GM18502 (cell line): ENCODE results near the gene HOXC10.

Experiments
- ATAC-seq: cut with Tn5 transposase; IDR thresholded peaks from one replicate; pipeline ENCODE4 v1.9.1; 2021; ENCODE audit warnings: mild to moderate bottlenecking; ENCODE audit not compliant: unreplicated experiment, poor library complexity

HOXC10 gene

DNA sequence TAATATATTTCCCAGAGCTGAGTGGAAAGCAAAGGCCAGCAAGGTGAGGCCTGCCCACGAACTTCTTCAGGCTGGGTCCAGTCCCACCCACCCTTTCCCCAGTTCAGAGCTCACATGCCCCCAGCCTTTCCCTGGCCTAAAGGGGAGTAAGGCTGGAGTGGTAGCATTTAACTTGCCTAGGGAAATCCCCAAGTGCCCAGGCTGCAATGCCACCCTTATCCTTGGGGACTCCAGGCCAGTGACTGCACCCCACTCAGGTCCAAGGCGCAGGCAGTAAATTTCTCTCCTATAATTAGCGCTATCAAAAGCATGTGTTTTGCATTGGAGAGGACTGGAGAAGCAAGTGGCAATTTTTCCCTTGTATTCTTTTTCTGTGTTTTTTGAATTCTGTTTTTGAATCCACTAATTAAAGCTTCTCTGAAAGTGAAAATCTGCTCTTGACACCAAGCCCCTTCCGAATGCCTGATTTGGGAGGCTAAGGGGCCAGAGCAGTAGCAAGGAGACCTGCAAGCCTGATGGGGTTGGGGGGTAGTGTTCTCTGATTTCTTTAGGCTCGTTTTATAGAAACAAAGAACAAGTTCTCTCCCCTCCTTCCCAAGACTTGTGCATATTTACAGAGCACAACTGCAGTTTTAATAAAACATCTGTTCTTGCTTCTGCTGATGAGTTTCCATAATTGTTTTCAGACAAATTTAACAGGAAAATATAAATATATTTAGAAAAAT is 39.8 kb downstream of the HOXC10 start:
- ATAC-seq, result no peak

DNA sequence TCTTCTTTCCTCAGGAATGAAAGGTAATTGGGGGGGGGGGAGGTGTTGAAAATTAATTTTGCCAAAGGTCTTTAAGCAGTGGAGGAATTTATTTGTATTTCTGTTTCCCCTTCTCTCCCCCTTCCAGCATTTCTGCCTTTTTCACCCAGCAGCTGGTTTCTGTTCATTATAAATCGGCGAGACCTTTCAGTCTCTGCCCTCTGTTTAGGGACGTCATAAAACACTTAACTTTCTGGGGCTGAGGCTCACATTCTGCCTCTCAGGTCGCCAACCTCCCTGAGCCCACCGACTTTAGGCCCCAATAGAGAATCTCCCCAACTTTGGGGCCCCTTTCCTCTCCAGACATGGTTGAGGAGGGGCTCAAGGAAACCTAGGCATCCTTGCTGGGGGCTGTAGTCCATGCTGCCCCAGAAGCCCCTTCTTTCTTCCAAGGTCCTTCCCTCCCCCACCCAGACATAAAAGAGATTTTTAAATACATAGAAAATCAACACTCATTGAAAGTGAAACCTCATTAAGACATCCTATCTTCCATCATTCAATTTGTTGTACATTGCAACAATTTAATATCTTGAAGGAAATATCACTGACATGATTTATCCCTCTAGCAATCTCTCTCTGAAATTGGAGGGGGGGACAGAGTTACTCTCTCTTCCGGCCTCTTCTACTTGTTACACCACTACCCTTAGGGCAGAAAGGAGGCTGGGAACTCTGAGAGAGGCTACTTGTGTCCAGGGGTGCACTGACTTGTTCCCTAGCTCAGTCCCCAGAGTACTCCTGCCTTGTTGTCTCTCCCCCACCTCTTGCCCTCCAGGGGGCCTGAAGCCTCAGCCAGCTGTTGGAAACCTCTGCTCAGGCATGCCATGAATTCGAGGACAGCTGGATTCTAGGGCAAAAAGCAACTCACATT is 40.8 kb downstream of the HOXC10 start:
- ATAC-seq, result no peak

DNA sequence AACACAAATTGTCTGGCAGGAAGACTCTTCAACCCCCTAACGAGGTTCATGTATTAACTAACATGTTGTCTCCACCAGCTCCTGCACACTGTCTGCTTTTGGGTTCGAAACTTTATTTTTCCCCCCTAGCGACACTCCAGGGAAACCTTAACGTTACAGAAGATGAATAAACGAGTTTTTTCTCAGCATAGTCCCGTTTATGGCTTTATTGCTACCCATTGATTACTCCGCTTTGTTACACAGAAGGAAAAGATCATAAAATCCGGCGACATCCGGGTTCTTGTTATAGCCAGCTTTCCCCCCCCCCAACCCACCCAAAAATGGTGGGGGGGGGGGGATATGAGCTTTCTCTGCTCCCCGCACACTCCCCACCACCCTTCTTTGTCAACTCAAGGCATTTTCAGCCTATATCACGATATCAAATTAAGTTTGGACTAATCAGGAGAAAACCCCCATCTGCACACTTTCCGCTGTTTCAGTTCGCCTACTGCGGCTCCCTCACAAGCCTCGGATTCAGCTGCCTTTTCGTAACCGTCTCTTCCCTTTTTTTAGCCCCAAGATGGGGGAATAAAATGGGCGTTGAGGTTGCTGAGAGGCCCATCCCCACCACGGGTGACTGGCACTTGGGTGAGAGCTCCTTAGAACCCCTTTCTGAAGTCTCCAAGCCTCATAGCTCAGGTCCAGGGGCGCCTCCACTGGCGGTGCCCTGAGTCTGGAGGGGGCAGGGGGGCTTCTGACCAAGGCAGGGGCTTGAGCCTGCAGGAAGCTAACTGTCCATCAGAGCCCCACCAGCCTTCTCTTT is 41.9 kb downstream of the HOXC10 start:
- no peak for ATAC-seq

DNA sequence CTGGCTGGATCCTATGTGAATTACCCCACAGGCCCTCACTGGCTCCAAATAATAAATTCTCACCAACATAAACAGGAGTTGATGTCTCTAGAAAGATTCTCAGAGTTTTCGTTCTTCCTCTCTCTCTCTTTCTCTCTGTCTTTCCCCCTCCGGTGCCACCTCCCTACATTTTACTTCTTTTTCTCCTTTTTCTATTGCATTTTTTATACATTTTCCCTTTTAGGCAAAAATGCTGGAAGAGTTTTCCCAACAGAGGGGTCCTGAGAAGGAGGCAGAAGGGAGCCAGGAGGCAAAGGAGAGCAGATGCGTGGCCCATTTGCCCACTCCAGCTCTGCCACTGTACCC is 42.5 kb downstream of the HOXC10 start:
- no peak for ATAC-seq

DNA sequence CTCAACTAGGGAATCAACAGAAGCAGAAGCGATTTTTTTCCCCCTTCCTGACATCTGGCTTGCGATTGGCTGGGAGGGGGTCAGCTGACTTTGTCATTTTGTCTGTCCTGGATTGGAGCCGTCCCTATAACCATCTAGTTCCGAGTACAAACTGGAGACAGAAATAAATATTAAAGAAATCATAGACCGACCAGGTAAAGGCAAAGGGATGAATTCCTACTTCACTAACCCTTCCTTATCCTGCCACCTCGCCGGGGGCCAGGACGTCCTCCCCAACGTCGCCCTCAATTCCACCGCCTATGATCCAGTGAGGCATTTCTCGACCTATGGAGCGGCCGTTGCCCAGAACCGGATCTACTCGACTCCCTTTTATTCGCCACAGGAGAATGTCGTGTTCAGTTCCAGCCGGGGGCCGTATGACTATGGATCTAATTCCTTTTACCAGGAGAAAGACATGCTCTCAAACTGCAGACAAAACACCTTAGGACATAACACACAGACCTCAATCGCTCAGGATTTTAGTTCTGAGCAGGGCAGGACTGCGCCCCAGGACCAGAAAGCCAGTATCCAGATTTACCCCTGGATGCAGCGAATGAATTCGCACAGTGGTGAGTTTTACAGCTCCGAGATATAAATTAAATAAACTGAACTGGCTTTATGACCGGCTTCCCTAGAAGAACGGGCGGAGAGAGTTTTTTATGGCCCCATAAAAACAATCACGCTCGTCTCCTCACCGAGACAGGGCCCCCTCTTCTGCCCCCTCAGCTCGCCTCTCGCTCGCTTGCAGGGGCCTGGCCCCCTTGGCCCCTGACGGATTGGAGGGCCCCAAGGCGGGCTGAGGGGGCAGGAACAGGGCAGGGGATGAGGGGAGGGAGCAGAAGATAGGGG is 43.6 kb downstream of the HOXC10 start, which contains the start of gene HOXC6:
TSS of gene HOXC6 (plus strand) at position 127 of the 888 bp plus-strand sequence. CDS start at position 209, 82 bp downstream.
- no peak for ATAC-seq

DNA sequence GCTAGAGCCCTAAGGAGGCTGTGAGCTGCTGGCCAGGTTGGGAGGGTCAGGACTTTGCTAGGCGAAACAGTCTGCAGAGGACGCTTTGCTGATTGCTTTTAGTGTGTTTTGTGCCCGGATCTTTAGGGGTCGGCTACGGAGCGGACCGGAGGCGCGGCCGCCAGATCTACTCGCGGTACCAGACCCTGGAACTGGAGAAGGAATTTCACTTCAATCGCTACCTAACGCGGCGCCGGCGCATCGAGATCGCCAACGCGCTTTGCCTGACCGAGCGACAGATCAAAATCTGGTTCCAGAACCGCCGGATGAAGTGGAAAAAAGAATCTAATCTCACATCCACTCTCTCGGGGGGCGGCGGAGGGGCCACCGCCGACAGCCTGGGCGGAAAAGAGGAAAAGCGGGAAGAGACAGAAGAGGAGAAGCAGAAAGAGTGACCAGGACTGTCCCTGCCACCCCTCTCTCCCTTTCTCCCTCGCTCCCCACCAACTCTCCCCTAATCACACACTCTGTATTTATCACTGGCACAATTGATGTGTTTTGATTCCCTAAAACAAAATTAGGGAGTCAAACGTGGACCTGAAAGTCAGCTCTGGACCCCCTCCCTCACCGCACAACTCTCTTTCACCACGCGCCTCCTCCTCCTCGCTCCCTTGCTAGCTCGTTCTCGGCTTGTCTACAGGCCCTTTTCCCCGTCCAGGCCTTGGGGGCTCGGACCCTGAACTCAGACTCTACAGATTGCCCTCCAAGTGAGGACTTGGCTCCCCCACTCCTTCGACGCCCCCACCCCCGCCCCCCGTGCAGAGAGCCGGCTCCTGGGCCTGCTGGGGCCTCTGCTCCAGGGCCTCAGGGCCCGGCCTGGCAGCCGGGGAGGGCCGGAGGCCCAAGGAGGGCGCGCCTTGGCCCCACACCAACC is 44.8 kb downstream of the HOXC10 start:
- no peak for ATAC-seq

DNA sequence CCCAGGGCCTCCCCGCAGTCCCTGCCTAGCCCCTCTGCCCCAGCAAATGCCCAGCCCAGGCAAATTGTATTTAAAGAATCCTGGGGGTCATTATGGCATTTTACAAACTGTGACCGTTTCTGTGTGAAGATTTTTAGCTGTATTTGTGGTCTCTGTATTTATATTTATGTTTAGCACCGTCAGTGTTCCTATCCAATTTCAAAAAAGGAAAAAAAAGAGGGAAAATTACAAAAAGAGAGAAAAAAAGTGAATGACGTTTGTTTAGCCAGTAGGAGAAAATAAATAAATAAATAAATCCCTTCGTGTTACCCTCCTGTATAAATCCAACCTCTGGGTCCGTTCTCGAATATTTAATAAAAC is 45.5 kb downstream of the HOXC10 start:
- no peak for ATAC-seq

DNA sequence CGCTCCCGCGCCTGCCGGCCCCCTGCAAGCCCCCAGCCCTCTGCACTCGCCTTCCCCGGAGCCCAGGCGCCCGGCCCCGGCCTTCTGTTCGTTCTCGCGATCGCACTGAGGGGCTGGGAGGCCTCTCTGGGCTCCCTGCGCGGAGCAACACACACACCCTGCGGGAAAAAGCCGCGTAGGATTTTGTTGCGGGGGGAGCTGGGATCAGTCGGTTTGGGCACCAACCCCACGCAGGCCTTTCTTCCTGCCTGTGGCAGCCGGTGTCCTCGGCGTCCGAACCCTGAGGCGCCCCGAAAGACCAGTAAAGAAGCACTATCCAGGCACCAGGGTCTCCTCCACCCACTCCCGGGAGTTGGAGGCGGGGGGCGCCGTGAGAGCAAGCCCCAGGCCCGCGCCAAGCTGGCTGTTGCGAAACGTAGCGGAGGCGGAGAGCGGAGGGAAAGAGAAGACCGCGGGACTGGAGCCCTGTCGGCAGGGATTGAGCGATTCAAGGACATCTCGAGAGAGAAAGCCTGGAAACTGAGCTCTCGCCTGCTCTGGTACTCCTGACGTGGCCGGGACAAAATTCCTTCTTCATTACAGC is 46.0 kb downstream of the HOXC10 start:
- ATAC-seq, result no peak

DNA sequence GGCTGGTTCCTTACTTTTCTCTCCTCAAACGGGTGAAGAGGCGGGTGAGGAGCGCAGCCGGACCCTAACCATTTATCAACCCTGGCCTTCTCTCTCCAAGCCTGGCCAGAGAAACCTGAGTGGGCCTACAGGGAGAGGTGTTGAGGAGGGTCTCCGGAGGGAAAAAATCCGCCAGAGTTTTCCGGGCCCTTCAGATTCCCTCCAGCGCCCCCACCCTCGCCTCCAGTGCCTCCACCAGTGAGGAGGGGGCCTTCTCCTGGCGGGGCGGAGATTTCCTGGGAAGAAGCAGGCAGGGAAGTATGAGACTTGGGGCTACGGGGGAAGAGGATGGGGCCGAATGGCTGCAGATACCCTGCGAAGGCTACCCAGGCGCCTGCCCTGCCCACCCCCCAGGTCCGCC is 46.5 kb downstream of the HOXC10 start:
- ATAC-seq, result no peak

DNA sequence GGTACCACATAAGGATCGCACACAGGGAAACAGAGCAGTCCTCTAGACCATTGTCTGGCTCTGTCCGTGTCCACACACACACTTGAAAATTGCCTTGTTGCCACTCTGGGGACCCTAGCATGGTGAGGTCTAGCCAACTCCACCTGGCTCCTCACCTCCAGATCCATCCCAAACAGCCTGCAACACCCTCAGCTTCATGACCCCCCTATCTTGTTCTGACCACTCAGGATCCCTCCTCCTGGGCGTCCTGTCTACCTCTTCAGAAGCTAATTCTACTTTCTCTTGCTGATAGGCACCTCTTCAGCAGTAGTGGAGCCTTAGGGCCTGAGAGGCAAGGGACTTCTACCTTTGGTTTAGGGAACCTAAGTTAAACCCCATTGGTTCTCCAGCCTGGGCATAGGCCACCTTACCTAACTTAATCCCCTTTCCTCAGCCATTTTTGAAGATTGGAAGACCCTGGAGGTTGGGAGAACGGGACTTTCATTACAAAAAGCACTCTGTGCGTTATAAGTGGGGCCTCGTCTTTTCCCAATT is 47.2 kb downstream of the HOXC10 start:
- no peak for ATAC-seq

DNA sequence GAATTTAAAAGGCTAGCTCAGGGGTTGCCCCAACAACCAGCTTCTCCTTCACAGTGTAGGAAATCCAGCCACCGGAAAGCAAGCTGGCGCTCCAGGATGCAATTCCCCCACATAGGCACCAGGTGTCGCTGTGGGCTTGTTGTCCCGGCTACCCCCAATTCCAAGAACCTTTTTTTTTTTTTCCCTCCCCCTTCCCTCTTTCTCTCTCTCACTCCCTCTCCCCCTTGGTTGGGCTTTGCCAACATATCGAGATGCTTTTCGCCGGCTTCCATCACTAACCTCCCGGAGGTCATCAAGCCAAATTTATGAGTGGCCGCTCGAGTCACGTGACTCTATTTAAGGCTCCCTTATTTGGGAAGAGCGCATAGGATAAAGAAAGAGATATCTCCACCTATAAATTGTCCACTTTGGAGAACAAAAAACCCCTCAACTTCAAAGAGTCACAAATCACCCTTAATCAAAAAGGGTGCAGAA is 47.7 kb downstream of the HOXC10 start, which contains the start of gene HOXC5:
TSS of gene HOXC5 (plus strand) at position 424 of the 474 bp plus-strand sequence. CDS start 73 bp downstream, outside the sequence.
- ATAC-seq, result no peak

DNA sequence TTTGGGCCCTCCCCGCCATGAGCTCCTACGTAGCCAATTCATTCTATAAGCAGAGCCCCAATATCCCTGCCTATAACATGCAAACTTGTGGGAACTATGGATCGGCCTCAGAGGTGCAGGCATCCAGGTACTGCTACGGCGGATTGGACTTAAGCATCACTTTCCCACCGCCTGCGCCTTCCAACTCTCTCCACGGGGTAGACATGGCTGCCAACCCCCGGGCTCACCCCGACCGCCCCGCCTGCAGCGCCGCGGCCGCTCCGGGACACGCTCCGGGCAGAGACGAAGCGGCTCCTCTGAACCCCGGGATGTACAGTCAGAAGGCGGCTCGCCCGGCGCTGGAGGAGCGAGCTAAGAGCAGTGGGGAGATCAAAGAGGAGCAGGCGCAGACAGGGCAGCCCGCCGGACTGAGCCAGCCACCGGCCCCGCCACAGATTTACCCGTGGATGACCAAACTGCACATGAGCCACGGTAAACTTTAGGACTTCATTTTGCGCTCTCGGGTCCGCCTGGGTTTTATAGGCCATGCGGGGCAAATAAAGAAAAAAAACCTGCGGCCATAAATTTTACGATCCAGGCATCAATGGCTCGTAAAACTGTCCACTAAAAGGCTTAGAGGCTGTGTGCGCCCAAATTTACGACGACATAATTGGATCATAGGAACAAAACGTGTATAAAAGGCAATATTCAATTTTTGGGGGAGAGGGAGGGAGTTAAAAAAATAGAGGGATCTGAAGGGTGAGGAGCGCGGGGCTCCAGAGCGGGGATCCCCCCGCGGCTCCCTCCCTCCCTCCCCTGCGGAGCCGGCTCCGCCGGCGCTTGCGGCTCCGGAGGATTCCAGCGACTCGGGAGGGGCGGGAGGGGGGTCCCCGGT is 48.4 kb downstream of the HOXC10 start:
- ATAC-seq, result no peak

DNA sequence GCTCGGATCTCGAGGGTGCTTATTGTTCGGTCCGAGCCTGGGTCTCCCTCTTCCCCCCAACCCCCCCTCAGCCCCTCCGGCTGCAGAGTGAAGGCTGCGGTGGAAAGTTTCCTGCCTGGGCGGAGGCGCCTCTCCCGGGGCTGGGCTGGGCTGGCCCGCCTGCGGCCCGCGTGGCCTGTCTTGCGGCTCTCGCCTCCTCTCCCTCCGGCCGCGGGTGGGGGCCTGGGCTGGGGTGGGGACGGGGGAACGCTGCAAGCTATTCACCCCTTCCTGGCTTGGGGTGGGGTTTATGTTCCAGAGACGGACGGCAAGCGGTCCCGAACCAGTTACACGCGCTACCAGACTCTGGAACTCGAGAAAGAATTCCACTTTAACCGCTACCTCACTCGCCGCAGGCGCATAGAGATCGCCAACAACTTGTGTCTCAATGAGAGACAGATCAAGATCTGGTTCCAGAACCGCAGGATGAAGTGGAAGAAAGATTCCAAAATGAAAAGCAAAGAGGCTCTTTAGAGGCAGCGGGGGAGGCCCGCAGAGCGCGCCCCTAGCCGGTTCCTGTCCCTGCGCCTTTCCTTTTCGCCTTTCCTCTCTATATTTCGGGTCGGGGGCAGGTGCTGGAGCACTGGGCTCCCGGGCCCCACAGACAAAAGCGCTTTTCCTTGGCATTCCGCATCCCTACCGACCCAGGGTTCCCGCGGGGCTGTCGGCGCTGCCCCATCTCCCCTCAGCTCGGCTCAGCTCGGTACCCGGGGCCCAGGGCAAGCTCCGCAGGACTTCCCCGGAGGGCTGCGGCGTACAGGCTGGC is 49.2 kb downstream of the HOXC10 start:
- no peak for ATAC-seq

DNA sequence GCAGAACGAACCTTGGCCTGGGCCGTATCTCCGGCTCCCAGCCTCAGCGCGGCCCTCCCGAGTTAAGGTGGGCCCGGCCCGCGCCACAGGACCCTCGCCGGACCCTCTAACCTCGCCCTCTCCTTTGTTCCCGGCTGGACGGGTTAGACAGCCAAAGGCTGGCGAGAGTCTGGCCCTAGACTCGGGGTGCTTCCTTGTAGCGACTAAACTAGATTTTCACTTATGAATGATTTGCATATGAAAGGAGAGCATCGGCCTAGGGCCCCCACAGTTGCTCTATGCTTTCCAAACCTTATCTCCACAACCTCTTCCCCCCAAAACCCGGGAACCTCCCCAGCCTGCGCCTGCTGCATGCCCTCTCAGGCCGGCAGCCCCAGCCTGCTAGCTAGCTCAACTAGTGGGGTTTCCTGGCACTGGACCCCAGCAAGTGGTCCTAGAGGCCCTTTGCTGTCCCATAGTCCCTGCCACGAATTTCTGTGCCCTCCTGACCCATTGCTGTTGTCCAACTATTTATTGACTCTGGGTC is 49.9 kb downstream of the HOXC10 start:
- ATAC-seq, result no peak

DNA sequence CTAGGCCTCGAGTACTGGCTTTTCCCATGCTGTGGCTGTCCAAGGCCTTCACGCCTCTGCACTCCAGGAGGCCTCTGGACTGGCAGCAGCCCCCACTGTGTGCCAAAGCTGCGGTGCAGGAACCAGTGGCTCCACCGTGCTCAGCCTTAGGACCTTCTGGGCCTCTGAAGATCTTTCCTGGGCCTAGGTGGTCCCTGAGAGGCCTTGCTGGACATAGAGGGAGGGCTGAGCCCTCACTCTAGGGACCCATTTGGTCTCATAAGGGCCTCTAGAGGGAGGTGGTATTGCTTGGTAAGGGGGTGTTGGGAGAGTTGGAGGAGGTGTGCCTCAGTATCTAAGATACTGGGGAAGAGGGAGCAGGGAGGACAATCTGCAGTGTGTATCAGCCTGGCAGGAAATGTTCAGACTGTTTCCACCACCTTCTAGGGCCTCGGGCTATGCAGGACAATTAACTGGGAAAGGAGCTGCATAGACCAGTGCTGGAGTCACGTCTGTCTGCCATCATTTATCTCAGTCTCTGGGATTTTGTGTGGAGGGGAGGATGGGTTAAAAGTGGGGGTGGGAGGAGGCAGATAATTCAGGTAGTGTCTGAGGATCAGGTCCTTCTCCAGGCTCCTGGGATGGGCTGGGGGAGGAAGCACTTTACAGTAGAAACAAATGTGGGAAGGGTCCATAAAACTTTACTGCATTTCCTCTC is 50.8 kb downstream of the HOXC10 start:
- ATAC-seq, result no peak
